ENCODE measurements around the gene ANO2.

ANO2 gene

GRCh38 chr12:5984873-5985272, 39.8 kb upstream of the ANO2 start:
- no peak for TF ChIP-seq CTCF (IDR thresholded peaks at IDR 0.05; ENCODE audit: low read depth, low read length)
- H3K4me3 ChIP-seq (ENCODE audit: low read depth, low read length): no peak overlapping the region
- no peak for DNase-seq (ENCODE audit: low read depth, low spot score)
- in situ Hi-C loops (cut with HindIII; ENCODE audit: low sequenced_read_pairs): no loop called here

GRCh38 chr12:5982106-5982505, 37.0 kb upstream of the ANO2 start:
- no peak for DNase-seq (ENCODE audit: low read depth, low spot score)
- no peak overlapping the region for H3K4me3 ChIP-seq (ENCODE audit: low read depth, low read length)
- no peak for TF ChIP-seq CTCF (IDR thresholded peaks at IDR 0.05; ENCODE audit: low read depth, low read length)
- in situ Hi-C loops (cut with HindIII; ENCODE audit: low sequenced_read_pairs): no loop called here

- TF ChIP-seq CTCF (IDR thresholded peaks at IDR 0.05; ENCODE audit: low read depth, low read length): no peak
- no peak for DNase-seq (ENCODE audit: low read depth, low spot score)
- in situ Hi-C loops (cut with HindIII; ENCODE audit: low sequenced_read_pairs): no loop called here
- H3K4me3 ChIP-seq (ENCODE audit: low read depth, low read length): no peak overlapping the region
Measured at GRCh38 chr12:5977556-5977955, 32.5 kb upstream of the ANO2 start.

- no peak for DNase-seq (ENCODE audit: low read depth, low spot score)
- TF ChIP-seq CTCF (IDR thresholded peaks at IDR 0.05; ENCODE audit: low read depth, low read length): no peak
- no peak overlapping the region for H3K4me3 ChIP-seq (ENCODE audit: low read depth, low read length)
- in situ Hi-C loops (cut with HindIII; ENCODE audit: low sequenced_read_pairs): no loop called here
Measured at GRCh38 chr12:5976711-5977110, 31.7 kb upstream of the ANO2 start.

- in situ Hi-C loops (cut with HindIII; ENCODE audit: low sequenced_read_pairs): no loop called here
- no peak overlapping the region for H3K4me3 ChIP-seq (ENCODE audit: low read depth, low read length)
- TF ChIP-seq CTCF (IDR thresholded peaks at IDR 0.05; ENCODE audit: low read depth, low read length): no peak
- no peak for DNase-seq (ENCODE audit: low read depth, low spot score)
Measured at GRCh38 chr12:5976196-5976595, 31.1 kb upstream of the ANO2 start.

GRCh38 chr12:5973461-5974115, 28.5 kb upstream of the ANO2 start:
- TF ChIP-seq CTCF (IDR thresholded peaks at IDR 0.05; ENCODE audit: low read depth, low read length): no peak
- no peak for DNase-seq (ENCODE audit: low read depth, low spot score)
- in situ Hi-C loops (cut with HindIII; ENCODE audit: low sequenced_read_pairs): no loop called here

More at GRCh38 chr12:5973461-5974115, 28.5 kb upstream of the ANO2 start:
- no peak overlapping the region for H3K4me3 ChIP-seq (ENCODE audit: low read depth, low read length)
